H1 (cell line): ENCODE results near the gene SEC14L3. TPM values are rescaled to one million over a fixed set of nuclear protein-coding genes. Genes with fewer than 3 reads are reported as not detected.

Source experiments
- CHD7 ChIP-seq: fragments of 300-600 bp; sonication (generic); IDR thresholded peaks from 2 replicates; pipeline ENCODE4 v1.7.1; 2012; ENCODE audit warnings: low read length, moderate library complexity, mild to moderate bottlenecking, inconsistent platforms; ENCODE audit not compliant: insufficient replicate concordance
- CREB1 ChIP-seq: IDR thresholded peaks from 2 replicates; pipeline ENCODE4 v1.6.1; 2012; ENCODE audit warnings: inconsistent platforms
- CTCF ChIP-seq, 3 experiments: IDR thresholded peaks; 1 replicate in 2 of 3; 2 replicates in 1 of 3; pipeline versions ENCODE4 v1.5.1 to v1.6.1; 2011; ENCODE audit warnings: low read length in 3 of 3, mild to moderate bottlenecking in 3 of 3, inconsistent platforms in 2 of 3, low read depth in 1 of 3, moderate library complexity in 1 of 3; ENCODE audit not compliant: insufficient read depth in 1 of 3; ENCODE audit errors: control extremely low read depth in 1 of 3
- NRF1 ChIP-seq: IDR thresholded peaks from 2 replicates; pipeline ENCODE4 v1.6.1; 2011; ENCODE audit warnings: mild to moderate bottlenecking, low read depth, low read length, improper control_type of control experiment
- SIRT6 ChIP-seq: IDR thresholded peaks from one replicate; pipeline ENCODE4 v1.7.1; 2012; ENCODE audit warnings: low read length, inconsistent platforms
- USF2 ChIP-seq: IDR thresholded peaks from 2 replicates; pipeline ENCODE4 v1.6.1; 2011; ENCODE audit warnings: low read length, improper control_type of control experiment
- polyA plus RNA-seq, 7 experiments: library from polyadenylated mRNA; depleted of rRNA in 3 of 7; stranded (reverse) in 5 of 7; unstranded in 2 of 7; fragments of >200 nt in 5 of 7; fragments of 200-250 nt in 2 of 7; gene quantifications; 1 replicate in 5 of 7; 2 replicates in 1 of 7; 4 replicates in 1 of 7; pipeline versions ENCODE4 v1.2.1 to v1.2.3, GENCODE V29; 2011 to 2013; ENCODE audit warnings: missing spikeins in 2 of 7, mixed read lengths in 2 of 7
- total RNA-seq: library from RNA; stranded (reverse); fragmentation: NEBNext Ultra II Directional; extraction: Animal tissue kit (Norgen Biotek cat#: 25700); gene quantifications from 2 replicates; pipeline ENCODE4 v1.2.1, GENCODE V29; 2021

Gene SEC14L3
- total and polyA plus RNA-seq, 2 of the 8 experiments (the other 6 are each of a cell fraction or from before 2014, with no cell fraction given), result not detected

- TF ChIP-seq CTCF (IDR thresholded peaks at IDR 0.05; ENCODE audit: control extremely low read depth in 1 of 3, insufficient read depth in 1 of 3, low read depth in 1 of 3, low read length in 3 of 3) (no peak), CREB1 (no peak), NRF1 (no peak), SIRT6 (no peak), USF2 (no peak), CHD7 (no peak)
These were observed 9.9 kb upstream of the SEC14L3 start (continued) for GRCh38 chr22:30481711-30482110.
